ENCODE results near the gene GOLGA8T.
"Not testable (repeated sequence)": the region's sequence is repeated elsewhere in the genome, so short reads cannot be mapped to it uniquely, and the experiment has no call there.

DNA sequence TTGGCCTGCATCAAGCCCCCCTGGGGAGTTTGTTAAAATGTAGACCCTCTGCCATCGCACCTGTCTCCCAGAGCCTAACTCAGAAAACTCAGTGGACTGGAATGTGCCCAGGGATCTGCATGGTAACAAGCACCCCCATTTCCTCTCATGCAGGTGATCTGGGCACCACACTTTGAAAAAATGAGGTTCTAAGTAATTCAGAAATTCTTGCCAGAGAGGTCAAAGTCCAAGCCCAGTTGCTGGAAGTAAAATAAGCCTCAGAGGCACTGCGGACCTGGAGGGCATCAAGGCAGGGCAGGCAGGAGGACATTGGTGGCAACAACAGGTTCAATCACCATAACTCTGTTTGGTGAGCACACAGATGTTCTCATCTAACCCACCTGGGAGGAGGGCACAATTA lies 33.0 kb downstream of the GOLGA8T start:
- TF ChIP-seq, protein P1, sequence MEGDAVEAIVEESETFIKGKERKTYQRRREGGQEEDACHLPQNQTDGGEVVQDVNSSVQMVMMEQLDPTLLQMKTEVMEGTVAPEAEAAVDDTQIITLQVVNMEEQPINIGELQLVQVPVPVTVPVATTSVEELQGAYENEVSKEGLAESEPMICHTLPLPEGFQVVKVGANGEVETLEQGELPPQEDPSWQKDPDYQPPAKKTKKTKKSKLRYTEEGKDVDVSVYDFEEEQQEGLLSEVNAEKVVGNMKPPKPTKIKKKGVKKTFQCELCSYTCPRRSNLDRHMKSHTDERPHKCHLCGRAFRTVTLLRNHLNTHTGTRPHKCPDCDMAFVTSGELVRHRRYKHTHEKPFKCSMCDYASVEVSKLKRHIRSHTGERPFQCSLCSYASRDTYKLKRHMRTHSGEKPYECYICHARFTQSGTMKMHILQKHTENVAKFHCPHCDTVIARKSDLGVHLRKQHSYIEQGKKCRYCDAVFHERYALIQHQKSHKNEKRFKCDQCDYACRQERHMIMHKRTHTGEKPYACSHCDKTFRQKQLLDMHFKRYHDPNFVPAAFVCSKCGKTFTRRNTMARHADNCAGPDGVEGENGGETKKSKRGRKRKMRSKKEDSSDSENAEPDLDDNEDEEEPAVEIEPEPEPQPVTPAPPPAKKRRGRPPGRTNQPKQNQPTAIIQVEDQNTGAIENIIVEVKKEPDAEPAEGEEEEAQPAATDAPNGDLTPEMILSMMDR (IDR thresholded peaks at IDR 0.05) = not testable (repeated sequence)
- not testable (repeated sequence) for TF ChIP-seq POLR2A, POLR2AphosphoS5 (IDR thresholded peaks at IDR 0.05)

Data from prostate gland (tissue), 2 donors.